ENCODE measurements around the gene ACSS3.

GRCh38 chr12:81222846-81223592 lies 145.1 kb downstream of the ACSS3 start:
- no peak for TF ChIP-seq CTCF (IDR thresholded peaks at IDR 0.05)
- no peak for TF ChIP-seq EZH2 (IDR thresholded peaks at IDR 0.05; ENCODE audit: borderline replicate concordance, insufficient read depth, low read depth, low read length, poor library complexity, severe bottlenecking)
